ENCODE data around the gene IL1RN. TPM values are rescaled to one million over a fixed set of nuclear protein-coding genes. Genes with fewer than 3 reads are reported as not detected.

Gene IL1RN
- total and polyA plus RNA-seq, 2 donors from 2014 or later: 1.3 to 2.1 TPM

- Histone ChIP-seq H3K4me3 (ENCODE audit: low read length in 3 of 3) (no peak overlapping the region), H3K27ac (ENCODE audit: low read depth in 2 of 2, low read length in 2 of 2) (no peak overlapping the region), H3K9ac (ENCODE audit: low read length in 3 of 3) (no peak overlapping the region), H3K36me3 (ENCODE audit: control insufficient read depth in 2 of 3, insufficient read depth in 3 of 3, low read length in 3 of 3) (no peaks in the 10 kb centered on the region), H3K27me3 (ENCODE audit: control insufficient read depth, insufficient read depth, low read length) (no peaks in the 10 kb centered on the region), H3K9me3 (ENCODE audit: control insufficient read depth in 2 of 3, insufficient read depth in 1 of 3, low read length in 3 of 3) (no peaks in the 10 kb centered on the region), H3K4me1 (ENCODE audit: control insufficient read depth in 2 of 3, insufficient read depth in 2 of 3, low read depth in 1 of 3, low read length in 3 of 3) (no peaks in the 10 kb centered on the region)
- TF ChIP-seq CTCF (IDR thresholded peaks at IDR 0.05; ENCODE audit: borderline replicate concordance, extremely low read depth, insufficient read depth): no peak
- intact Hi-C loops (cut with DNase I): no loop called here
- no peak for DNase-seq
- no peak for FAIRE-seq
Observed at GRCh38 chr2:113149553-113150257, 22.3 kb downstream of the IL1RN start.

- no peak overlapping the region for H3K9ac ChIP-seq (ENCODE audit: low read length in 3 of 3)
- FAIRE-seq (no peak), DNase-seq (no peak)
- H3K4me3 ChIP-seq (ENCODE audit: low read length in 3 of 3): no peak overlapping the region
- TF ChIP-seq CTCF (IDR thresholded peaks at IDR 0.05; ENCODE audit: borderline replicate concordance, extremely low read depth, insufficient read depth): no peak
- no peaks in the 10 kb centered on the region for H3K4me1 ChIP-seq (ENCODE audit: control insufficient read depth in 2 of 3, insufficient read depth in 2 of 3, low read depth in 1 of 3, low read length in 3 of 3)
- intact Hi-C loops (cut with DNase I): no loop called here
- no peak overlapping the region for H3K27ac ChIP-seq (ENCODE audit: low read depth in 2 of 2, low read length in 2 of 2)
- H3K36me3 ChIP-seq (ENCODE audit: control insufficient read depth in 2 of 3, insufficient read depth in 3 of 3, low read length in 3 of 3): no peaks in the 10 kb centered on the region
- H3K9me3 ChIP-seq (ENCODE audit: control insufficient read depth in 2 of 3, insufficient read depth in 1 of 3, low read length in 3 of 3): no peaks in the 10 kb centered on the region
- H3K27me3 ChIP-seq (ENCODE audit: control insufficient read depth, insufficient read depth, low read length): no peaks in the 10 kb centered on the region
Observed at GRCh38 chr2:113150258-113150601, 22.8 kb downstream of the IL1RN start.

GRCh38 chr2:113155331-113155730 is 27.9 kb downstream of the IL1RN start:
- Histone ChIP-seq H3K4me1 (ENCODE audit: control insufficient read depth in 2 of 3, insufficient read depth in 2 of 3, low read depth in 1 of 3, low read length in 3 of 3) (peaks cover 0 to 3% (median 0%) of the 10 kb centered on the region in 3 donors), H3K4me3 (ENCODE audit: low read length in 3 of 3) (no peak overlapping the region), H3K9ac (ENCODE audit: low read length in 3 of 3) (no peak overlapping the region), H3K27ac (ENCODE audit: low read depth in 2 of 2, low read length in 2 of 2) (no peak overlapping the region), H3K27me3 (ENCODE audit: control insufficient read depth, insufficient read depth, low read length) (no peaks in the 10 kb centered on the region), H3K9me3 (ENCODE audit: control insufficient read depth in 2 of 3, insufficient read depth in 1 of 3, low read length in 3 of 3) (no peaks in the 10 kb centered on the region), H3K36me3 (ENCODE audit: control insufficient read depth in 2 of 3, insufficient read depth in 3 of 3, low read length in 3 of 3) (no peaks in the 10 kb centered on the region)
- no peak for DNase-seq
- TF ChIP-seq CTCF (IDR thresholded peaks at IDR 0.05; ENCODE audit: borderline replicate concordance, extremely low read depth, insufficient read depth): no peak
- FAIRE-seq: no peak
- intact Hi-C loops (cut with DNase I): no loop called here

All from kidney (tissue), 14 donors.